Left renal pelvis (tissue), 4 donors: ENCODE measurements around the gene IGFBP7. TPM values are rescaled to one million over a fixed set of nuclear protein-coding genes. Genes with fewer than 3 reads are reported as not detected.

Source experiments
- DNase-seq, 4 donors: peaks; one replicate each; pipeline ENCODE4 v3.0.0-alpha.2; 2013; ENCODE audit warnings: low read depth in 4 of 4, low spot score in 3 of 4
- polyA plus RNA-seq, 4 donors: library from polyadenylated mRNA; unstranded; fragments of 120-200 nt; gene quantifications; one replicate each; pipeline ENCODE4 v1.2.1, GENCODE V29; 2013; ENCODE audit not compliant: insufficient read length in 4 of 4

The IGFBP7 gene
- polyA plus RNA-seq, 4 donors = 107 to 755 (median 531) TPM

DNA sequence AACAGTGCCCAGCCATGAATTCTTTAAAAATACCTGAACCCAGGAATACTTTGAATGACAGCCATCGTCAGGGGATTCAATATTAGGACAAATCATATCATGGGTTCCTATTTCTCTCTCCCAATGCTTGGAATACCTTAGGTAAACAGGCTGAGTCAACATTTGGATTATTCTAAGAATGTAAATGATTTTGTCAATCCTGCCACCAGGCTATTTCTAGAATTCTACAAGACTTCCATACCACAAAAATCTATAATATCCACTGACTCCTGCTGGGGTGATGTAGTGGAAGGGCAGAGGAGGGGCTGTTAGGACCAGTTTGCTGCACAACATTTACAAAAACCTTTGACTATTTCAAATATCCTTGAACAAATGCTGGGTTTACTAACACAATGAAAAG, 65.2 kb downstream of the IGFBP7 start:
- DNase-seq = no peak

GRCh38 chr4:57044279-57044678, 65.9 kb downstream of the IGFBP7 start:
- DNase-seq = no peak

DNA sequence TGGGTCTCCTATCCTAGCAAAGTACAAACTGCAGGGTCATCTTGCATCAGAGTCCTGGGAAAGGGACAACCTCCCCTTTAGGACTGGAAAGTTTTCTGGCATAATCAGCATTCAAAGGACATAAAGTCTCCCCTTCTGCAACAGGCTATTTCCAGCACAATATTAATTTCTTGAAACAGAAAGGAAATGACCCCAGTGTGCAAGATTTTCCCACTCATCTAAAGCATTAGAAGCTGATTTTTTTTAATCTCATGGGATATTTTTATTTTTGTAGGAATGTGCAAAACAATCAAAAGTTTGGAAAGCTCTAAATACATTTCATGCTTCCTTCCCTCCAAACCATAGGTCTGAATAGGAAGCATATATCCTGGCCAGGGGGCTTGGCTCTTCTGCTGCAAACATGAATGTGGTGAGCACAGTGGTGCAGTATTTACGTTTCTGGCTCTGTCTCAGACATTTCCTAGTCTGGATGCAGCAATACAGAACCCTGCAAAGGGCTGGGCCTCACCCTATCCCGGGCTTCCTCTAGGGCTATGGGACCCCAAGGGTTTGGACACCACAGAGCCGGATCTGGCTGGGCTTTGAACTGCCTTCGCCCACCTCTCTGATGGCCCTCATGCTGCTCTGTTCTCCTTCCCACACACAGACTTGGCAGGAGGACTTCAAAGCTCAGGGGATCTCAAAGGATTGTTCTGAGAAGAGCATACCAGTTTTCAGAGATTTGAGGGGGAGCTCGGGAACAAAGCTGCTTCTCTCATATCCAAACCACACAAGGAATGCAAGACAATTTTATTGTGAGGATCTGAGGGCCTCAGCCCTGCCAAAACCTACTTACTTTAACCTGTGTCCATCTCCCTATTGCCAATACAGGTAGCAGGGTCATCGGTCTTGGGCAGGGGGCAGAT, 66.6 kb downstream of the IGFBP7 start:
- no peak for DNase-seq

DNA sequence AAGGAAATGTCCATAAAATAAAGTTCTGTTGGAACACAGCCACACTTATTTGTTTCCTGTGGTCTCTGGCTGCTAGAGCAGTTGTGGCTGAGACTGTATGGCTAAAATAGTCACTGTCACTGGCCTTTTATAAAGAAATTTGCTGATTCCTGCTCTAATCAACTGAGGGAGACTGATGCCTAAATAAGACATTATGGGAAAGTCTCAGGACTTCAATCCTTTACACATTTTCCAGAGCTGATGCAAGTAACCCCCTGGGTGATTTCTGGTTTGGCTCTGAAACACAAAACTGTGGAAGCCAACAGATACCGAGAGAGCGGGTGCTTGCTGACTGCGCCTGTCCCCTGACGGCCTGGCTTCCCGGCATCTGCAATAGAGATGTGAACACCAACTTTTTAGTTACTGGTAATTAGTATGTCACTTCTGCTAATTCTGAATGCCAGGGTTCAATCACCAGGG, 67.4 kb downstream of the IGFBP7 start:
- no peak for DNase-seq

- no peak for DNase-seq
These were observed 69.2 kb downstream of the IGFBP7 start for GRCh38 chr4:57041020-57041419.

- DNase-seq = no peak
These were observed 69.7 kb downstream of the IGFBP7 start for GRCh38 chr4:57040510-57040909.

- no peak for DNase-seq
These were observed 70.8 kb downstream of the IGFBP7 start for GRCh38 chr4:57039345-57039744.

GRCh38 chr4:57037982-57038604, 72.1 kb downstream of the IGFBP7 start:
- DNase-seq = no peak

DNA sequence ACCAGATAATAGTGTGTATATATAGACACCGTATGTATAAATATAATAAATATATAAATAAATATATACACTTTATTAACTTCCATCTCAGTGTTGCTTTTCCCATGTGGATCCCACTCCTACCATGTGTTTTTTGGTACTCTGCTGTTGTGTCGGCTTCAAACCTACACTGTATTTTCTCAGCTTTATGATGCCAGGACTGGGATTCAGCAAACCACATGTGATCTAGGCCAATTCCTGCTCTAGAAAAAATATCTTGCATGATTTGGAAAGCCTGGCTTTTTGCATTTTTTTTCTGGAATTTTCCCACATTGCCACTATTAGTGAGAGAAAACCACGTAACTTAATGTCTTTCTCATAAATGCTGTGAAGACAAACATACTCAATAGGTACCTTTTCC, 75.7 kb downstream of the IGFBP7 start:
- DNase-seq = no peak

DNA sequence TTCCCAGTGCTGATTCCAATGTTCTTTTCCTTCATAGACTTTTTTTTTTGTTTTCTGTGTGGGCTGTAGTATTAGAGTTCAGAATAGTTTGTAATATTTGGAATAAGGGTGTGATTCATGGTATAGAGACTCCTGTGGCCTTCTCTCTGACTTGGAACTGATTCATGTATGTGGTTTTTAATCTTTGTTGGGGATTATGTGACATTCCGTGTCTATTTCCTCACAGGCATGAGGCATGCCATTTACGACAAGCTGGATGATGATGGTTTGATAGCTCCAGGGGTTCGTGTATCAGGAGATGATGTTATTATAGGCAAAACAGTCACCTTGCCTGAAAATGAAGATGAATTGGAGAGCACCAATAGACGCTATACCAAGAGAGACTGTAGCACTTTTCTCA, 87.1 kb downstream of the IGFBP7 start:
- DNase-seq = no peak

GRCh38 chr4:57020467-57021101, 89.6 kb downstream of the IGFBP7 start:
- DNase-seq = no peak

DNA sequence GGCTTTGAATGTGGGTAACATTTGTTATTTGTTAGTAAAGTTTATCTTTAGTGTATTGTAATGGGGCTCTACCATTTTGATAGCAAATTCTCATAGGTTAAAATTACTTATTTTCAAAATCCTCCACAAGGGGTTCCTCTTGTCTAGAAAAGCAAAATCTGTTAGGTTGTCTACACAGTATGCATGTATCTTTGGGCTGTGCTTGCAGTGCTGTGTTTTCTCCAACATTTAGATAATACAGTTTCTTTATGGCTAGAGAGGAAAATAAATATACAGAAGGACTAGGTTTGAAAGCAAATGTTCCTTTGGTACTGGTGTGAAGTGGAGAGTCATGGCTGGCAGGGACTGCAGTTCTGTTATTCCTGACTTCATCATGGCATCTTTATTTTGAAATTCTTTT, 91.2 kb downstream of the IGFBP7 start:
- DNase-seq = no peak

DNA sequence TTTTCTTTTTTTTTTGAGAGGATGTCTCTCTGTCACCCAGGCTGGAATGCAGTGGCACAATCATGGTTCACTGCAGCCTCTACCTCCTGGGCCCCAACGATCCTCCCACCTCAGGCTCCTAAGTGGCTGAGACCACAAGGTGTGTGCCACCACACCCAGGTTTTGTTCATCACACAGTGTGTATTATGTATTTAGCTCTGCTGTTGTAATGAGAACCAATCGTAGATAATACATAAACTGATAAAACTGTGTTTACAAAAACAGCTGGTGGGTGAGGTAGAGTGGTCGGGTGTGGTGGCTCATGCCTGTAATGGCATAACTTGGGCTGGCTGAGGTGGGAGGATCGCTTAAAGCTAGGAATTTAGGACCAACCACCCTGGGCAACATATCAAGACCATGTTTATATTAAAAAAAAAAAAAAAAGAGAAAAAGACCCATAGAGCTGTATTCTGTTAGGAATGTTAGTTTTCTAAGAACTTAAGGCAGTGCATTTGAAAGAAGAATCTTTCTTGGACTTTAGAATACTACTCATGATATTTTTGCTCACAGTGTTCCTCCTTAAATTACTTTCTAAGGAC, 96.6 kb downstream of the IGFBP7 start:
- no peak for DNase-seq

DNA sequence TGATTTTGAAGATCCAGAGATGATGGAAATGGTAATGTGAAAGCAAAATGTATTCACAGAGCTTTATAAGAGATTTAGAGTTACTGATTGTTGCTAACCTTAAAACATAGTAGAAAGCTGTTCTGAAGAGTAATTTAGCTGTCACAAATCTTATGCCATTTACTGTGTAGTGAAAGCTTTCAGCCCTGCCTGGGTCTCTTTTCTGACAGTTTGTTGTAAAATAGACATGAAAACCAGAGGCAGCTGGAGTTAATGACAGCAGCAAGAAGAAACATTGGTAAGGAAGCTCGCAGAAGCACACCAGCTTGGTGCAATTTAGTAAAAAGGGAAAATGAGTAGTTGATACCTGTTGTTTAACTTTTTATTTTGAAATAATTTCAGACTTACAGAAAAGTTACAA, 110.4 kb downstream of the IGFBP7 start:
- DNase-seq = no peak

GRCh38 chr4:56995525-56995924, 114.7 kb downstream of the IGFBP7 start:
- no peak for DNase-seq

GRCh38 chr4:56990109-56990905, 119.9 kb downstream of the IGFBP7 start:
- no peak for DNase-seq

DNA sequence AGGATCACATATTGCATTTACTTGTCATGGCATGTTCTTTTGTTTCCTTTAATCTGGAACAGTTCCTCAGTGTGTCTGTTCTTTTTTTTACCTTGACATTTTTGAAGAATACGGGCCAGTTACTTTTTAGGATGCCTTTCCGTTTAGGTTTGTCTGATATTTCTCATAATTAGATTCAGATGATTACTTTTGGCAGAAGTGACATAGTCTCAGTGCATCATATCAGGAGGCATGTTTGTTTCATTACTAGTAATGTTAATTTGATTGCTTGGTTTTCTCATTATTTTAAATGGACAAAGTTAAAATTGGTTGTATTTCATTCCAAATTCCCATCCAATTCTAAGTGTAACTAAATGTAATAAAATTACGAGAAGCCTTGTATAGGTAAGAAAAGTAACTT, 123.2 kb downstream of the IGFBP7 start:
- DNase-seq = no peak

- no peak for DNase-seq
These were observed 124.0 kb downstream of the IGFBP7 start for GRCh38 chr4:56986192-56986591.

DNA sequence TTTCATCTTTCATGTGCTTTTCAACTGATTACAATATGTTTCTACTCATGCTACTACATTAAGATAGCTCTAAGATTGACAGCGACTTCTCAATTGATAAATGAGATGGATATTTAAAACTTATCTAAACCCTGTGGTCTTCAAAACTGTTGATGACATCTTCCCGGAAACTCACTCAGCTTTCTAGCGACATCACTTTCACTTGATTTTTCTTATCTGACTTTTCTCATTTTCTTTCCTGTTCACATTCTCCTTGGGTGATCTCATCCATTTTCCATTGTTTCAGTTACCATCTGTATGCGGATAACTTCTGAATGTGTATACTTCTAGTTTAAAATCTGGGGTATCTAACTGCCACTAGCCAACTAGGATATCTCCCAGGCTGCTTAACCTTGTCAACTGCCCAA, 128.4 kb downstream of the IGFBP7 start:
- no peak for DNase-seq
